Urothelium cell line (cell line): Measurements from ENCODE around the gene ALCAM.

Source experiments
- DNase-seq: peaks from one replicate; pipeline ENCODE4 v3.0.0; 2011; ENCODE audit warnings: low spot score, mixed read lengths
- FAIRE-seq: peaks from 2 replicates; lab custom pipeline; 2011; peaks lifted over from hg19 to GRCh38; lab: Jason Lieb, UNC

ALCAM gene

GRCh38 chr3:105355408-105356061, 11.2 kb upstream of the ALCAM start:
- DNase-seq (no peak), FAIRE-seq (no peak)

- no peak for FAIRE-seq
- no peak for DNase-seq
These were observed 10.3 kb upstream of the ALCAM start for GRCh38 chr3:105356396-105356795.

GRCh38 chr3:105356988-105357387, 9.7 kb upstream of the ALCAM start:
- FAIRE-seq = no peak
- DNase-seq = no peak

- DNase-seq (no peak), FAIRE-seq (no peak)
These were observed 7.5 kb upstream of the ALCAM start for GRCh38 chr3:105359098-105359762.

- FAIRE-seq (no peak), DNase-seq (no peak)
These were observed 6.7 kb upstream of the ALCAM start for GRCh38 chr3:105360003-105360402.

GRCh38 chr3:105362021-105362665, 4.6 kb upstream of the ALCAM start:
- DNase-seq = no peak
- FAIRE-seq = no peak

GRCh38 chr3:105364128-105364527, 2.6 kb upstream of the ALCAM start:
- FAIRE-seq = no peak
- peak; percentile 22 for DNase-seq

- FAIRE-seq (no peak), DNase-seq (no peak)
These were observed 1.7 kb upstream of the ALCAM start for GRCh38 chr3:105365081-105365390.

GRCh38 chr3:105365391-105366325, 1.1 kb upstream of the ALCAM start:
- no peak for FAIRE-seq
- DNase-seq = peak; percentile 64

- FAIRE-seq (no peak), DNase-seq (peak; percentile 20)
These were observed 325 bp downstream of the ALCAM start for GRCh38 chr3:105367063-105367405.

- FAIRE-seq (no peak), DNase-seq (peak; percentile 21)
These were observed 901 bp downstream of the ALCAM start for GRCh38 chr3:105367406-105368213.

GRCh38 chr3:105368566-105369499, 2.1 kb downstream of the ALCAM start:
- peak; percentile 54 for DNase-seq
- no peak for FAIRE-seq

- FAIRE-seq (no peak), DNase-seq (peak; percentile 31)
These were observed 3.0 kb downstream of the ALCAM start for GRCh38 chr3:105369500-105370371.

GRCh38 chr3:105373383-105373782, 6.7 kb downstream of the ALCAM start:
- no peak for FAIRE-seq

GRCh38 chr3:105375750-105376511, 9.2 kb downstream of the ALCAM start:
- no peak for FAIRE-seq
- no peak for DNase-seq

More at GRCh38 chr3:105373383-105373782, 6.7 kb downstream of the ALCAM start:
- no peak for DNase-seq

GRCh38 chr3:105377716-105378115, 11.0 kb downstream of the ALCAM start:
- FAIRE-seq (no peak), DNase-seq (no peak)

- DNase-seq = no peak
- no peak for FAIRE-seq
These were observed 18.5 kb downstream of the ALCAM start for GRCh38 chr3:105385179-105385578.
